Stimulated activated CD8-positive, alpha-beta memory T cell treated with anti-CD3 and anti-CD28 coated beads, Interleukin-12 subunit alpha, Interleukin-12 subunit beta, amount 100 ng/mL, for 4 hours (primary cell): ENCODE data around the gene TRAPPC11.
"Not testable (repeated sequence)": the region's sequence is repeated elsewhere in the genome, so short reads cannot be mapped to it uniquely, and the experiment has no call there.

Source experiments
- DNase-seq: peaks from one replicate; pipeline ENCODE4 v3.0.0-alpha.2; 2020; ENCODE audit warnings: low read depth

Gene TRAPPC11

GRCh38 chr4:183721207-183722081 is 62.4 kb downstream of the TRAPPC11 start:
- peak; percentile 4 for DNase-seq

GRCh38 chr4:183722731-183723560 is 63.9 kb downstream of the TRAPPC11 start:
- DNase-seq, result peak; percentile 32

GRCh38 chr4:183723561-183724228 is 64.6 kb downstream of the TRAPPC11 start:
- DNase-seq, result no peak

GRCh38 chr4:183725585-183725984 is 66.5 kb downstream of the TRAPPC11 start:
- DNase-seq, result not testable (repeated sequence)

- DNase-seq, result no peak
Measured at GRCh38 chr4:183727482-183727881, 68.4 kb downstream of the TRAPPC11 start.

- DNase-seq, result no peak
Measured at GRCh38 chr4:183728223-183729068, 69.4 kb downstream of the TRAPPC11 start.

GRCh38 chr4:183729069-183729406 is 69.9 kb downstream of the TRAPPC11 start:
- DNase-seq, result no peak

- no peak for DNase-seq
Measured at GRCh38 chr4:183729430-183730328, 70.6 kb downstream of the TRAPPC11 start.

- DNase-seq, result no peak
Measured at GRCh38 chr4:183732296-183732695, 73.2 kb downstream of the TRAPPC11 start.

- DNase-seq, result no peak
Measured at GRCh38 chr4:183733181-183733580, 74.1 kb downstream of the TRAPPC11 start.

GRCh38 chr4:183738081-183738673 is 79.1 kb downstream of the TRAPPC11 start:
- no peak for DNase-seq

- no peak for DNase-seq
Measured at GRCh38 chr4:183738961-183739360, 79.9 kb downstream of the TRAPPC11 start.

GRCh38 chr4:183746305-183747229 is 87.5 kb downstream of the TRAPPC11 start:
- DNase-seq, result no peak

- DNase-seq, result no peak
Measured at GRCh38 chr4:183747380-183747779, 88.3 kb downstream of the TRAPPC11 start.

- no peak for DNase-seq
Measured at GRCh38 chr4:183747931-183748670, 89.0 kb downstream of the TRAPPC11 start.

- no peak for DNase-seq
Measured at GRCh38 chr4:183751106-183751505, 92.0 kb downstream of the TRAPPC11 start.

GRCh38 chr4:183755596-183755995 is 96.5 kb downstream of the TRAPPC11 start:
- no peak for DNase-seq

- no peak for DNase-seq
Measured at GRCh38 chr4:183757060-183757459, 98.0 kb downstream of the TRAPPC11 start.
